MM.1S (cell line): ENCODE data around the gene LFNG.

Experiments used
- CTCF ChIP-seq: fragments of 300-600 bp; sonication (generic); IDR thresholded peaks from 2 replicates; pipeline ENCODE4 v1.5.1; 2016; ENCODE audit warnings: antibody characterized with exemption, low read length, mixed read lengths
- EZH2 ChIP-seq: fragments of 300-600 bp; sonication (generic); optimal IDR thresholded peaks from 2 replicates; pipeline ENCODE3; 2017; ENCODE audit warnings: low read depth, mild to moderate bottlenecking, antibody characterized with exemption, low read length, mixed read lengths

DNA sequence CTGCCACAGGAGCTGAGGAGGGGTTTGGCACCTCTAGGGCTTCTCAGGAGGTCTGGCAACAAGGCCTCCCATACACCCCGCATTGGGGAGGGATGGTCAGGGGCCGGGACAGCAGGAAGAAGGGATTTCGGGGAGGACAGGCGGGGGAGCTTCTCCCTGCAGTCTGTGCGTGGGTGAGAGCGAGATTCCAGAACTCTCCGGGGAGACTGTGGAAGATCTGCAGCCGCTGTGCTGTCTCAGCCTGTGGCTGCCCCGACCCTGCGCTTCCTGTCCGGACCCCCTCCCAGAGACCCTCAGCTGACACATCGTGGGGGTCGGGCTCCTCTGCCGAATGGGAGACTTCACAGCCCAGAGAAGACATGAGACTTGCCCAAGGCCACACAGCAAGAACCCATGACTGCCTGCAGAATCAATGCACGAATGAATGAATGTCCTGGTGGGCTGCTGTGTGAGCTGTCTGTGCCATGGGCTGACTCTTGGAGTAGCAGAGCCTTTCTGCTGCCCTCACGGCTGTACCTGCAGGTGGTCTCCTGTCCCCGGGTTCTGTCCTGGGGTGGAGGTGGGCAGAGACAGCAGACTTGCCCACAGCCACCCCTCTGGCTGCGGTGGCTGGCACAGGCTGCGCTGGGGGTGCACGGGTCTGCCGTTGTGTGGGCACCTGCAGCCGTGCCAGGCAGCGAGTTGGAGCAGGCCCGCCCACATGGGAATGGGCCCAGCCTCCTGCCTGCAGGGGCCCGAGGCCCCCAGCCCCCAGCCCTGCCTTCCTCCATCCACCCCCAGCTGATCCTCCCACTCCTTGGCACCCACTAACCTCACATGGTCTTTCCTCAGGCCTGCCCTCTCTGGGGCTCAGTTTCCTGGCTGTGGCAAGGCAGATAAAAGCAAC lies 16.3 kb upstream of the LFNG start:
- no peak for TF ChIP-seq EZH2
- TF ChIP-seq CTCF = no peak
